ENCODE results near the gene MKRN2. TPM values are rescaled to one million over a fixed set of nuclear protein-coding genes. Genes with fewer than 3 reads are reported as not detected.

MKRN2 gene, protein sequence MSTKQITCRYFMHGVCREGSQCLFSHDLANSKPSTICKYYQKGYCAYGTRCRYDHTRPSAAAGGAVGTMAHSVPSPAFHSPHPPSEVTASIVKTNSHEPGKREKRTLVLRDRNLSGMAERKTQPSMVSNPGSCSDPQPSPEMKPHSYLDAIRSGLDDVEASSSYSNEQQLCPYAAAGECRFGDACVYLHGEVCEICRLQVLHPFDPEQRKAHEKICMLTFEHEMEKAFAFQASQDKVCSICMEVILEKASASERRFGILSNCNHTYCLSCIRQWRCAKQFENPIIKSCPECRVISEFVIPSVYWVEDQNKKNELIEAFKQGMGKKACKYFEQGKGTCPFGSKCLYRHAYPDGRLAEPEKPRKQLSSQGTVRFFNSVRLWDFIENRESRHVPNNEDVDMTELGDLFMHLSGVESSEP
- 10 to 100 TPM; 31.3 to 51.0 (median 40.5) TPM for total RNA-seq
- 10 to 100 TPM; 26.0 to 28.9 TPM for polyA plus RNA-seq
- long read RNA-seq, donor 1, transcript MKRN2-201 (8 exons, 2,848 nt): major isoform, 59 of 72 reads
- long read RNA-seq, donor 1, partial matches to known transcripts: 9 of 72 reads
- long read RNA-seq, donor 1, other reads (novel, unspliced or antisense): 3 of 72 reads
- long read RNA-seq, donor 2, transcript MKRN2-201 (8 exons, 2,848 nt): major isoform, 60 of 75 reads
- long read RNA-seq, donor 2, partial matches to known transcripts: 12 of 75 reads
- long read RNA-seq, donor 2, other reads (novel, unspliced or antisense): 3 of 75 reads
- long read RNA-seq, donor 3, transcript MKRN2-202 (7 exons, 1,436 nt): minor isoform, 7 of 238 reads
- long read RNA-seq, donor 3, transcript MKRN2-201 (8 exons, 2,848 nt): major isoform, 190 of 238 reads
- long read RNA-seq, donor 3, partial matches to known transcripts: 28 of 238 reads
- long read RNA-seq, donor 3, other reads (novel, unspliced or antisense): 13 of 238 reads

DNA sequence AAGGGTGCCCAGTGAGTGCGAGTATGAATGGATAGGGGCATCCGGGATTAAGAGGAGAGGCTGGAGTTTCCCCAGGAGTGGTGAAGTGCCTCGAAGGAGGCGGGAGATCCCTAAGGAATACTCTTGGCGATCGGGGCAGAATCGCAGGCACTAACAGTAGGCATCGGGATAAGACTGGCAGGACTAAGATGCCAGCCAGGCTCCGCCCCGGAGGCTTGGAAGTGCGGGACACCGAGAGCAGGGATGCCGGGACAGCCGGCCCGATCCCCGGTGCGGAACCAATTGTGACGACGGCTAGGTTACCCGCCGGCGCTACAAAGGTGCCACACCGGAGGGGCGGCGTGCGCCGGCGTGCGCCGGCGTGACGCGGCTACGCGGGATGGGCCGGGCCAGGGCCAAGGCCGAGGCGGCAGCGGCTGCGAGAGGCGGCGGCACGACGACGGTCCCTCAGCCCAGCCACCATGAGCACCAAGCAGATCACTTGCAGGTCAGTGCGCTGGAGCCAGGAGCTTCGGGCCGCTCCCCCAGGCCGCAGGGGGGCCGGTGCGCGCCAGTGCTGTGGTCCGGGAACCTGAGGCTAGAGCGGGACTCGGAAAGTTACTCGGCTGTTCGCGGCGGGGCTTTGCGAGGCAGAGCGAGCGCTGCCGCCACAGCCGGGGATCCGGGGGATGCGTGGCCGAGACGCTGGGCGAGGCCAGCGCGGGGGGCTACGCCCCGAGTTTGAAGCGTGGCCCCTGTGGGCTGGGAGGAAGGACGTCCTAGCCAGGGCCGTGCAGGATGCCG, at the start of gene MKRN2:
Gene MKRN2, plus strand, starts transcription at position 398 of the 783 bp plus-strand sequence. Its CDS starts 64 bp downstream, at position 462.
- H3K27ac ChIP-seq: peak within 1 kb of the TSS; percentile 93 to 98 (median 98)
- H3K9me3 ChIP-seq: no peaks in the 10 kb centered on the region
- peak within 1 kb of the TSS; percentile 61 to 99 (median 86) for H3K4me3 ChIP-seq
- TF ChIP-seq, protein P1, sequence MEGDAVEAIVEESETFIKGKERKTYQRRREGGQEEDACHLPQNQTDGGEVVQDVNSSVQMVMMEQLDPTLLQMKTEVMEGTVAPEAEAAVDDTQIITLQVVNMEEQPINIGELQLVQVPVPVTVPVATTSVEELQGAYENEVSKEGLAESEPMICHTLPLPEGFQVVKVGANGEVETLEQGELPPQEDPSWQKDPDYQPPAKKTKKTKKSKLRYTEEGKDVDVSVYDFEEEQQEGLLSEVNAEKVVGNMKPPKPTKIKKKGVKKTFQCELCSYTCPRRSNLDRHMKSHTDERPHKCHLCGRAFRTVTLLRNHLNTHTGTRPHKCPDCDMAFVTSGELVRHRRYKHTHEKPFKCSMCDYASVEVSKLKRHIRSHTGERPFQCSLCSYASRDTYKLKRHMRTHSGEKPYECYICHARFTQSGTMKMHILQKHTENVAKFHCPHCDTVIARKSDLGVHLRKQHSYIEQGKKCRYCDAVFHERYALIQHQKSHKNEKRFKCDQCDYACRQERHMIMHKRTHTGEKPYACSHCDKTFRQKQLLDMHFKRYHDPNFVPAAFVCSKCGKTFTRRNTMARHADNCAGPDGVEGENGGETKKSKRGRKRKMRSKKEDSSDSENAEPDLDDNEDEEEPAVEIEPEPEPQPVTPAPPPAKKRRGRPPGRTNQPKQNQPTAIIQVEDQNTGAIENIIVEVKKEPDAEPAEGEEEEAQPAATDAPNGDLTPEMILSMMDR (IDR thresholded peaks at IDR 0.05): peak in 1 of 9 donors; percentile 14
- peaks cover 9 to 64% (median 51%) of the 10 kb centered on the region in 9 donors for H3K4me1 ChIP-seq
- H3K27me3 ChIP-seq: peaks cover 0 to 38% (median 6%) of the 10 kb centered on the region in 7 donors
- DNase-seq (peak; percentile 84 to 88), ATAC-seq (peak; percentile 92 to 98 (median 96))
- H3K36me3 ChIP-seq: no peaks in the 10 kb centered on the region
- 0% methylated on average over 71 to 77 of the region's 77 CpGs for WGBS, 2 donors
- intact Hi-C loops (cut with DNase I): loop anchor here in 4 of 10 donors (2.0 to 10.0 kb wide), 4 partner anchors 105 to 712 kb away; partner anchors contain the start of genes RAF1 (in 3 of the 4) and TAMM41 (in 1 of the 4)

DNA sequence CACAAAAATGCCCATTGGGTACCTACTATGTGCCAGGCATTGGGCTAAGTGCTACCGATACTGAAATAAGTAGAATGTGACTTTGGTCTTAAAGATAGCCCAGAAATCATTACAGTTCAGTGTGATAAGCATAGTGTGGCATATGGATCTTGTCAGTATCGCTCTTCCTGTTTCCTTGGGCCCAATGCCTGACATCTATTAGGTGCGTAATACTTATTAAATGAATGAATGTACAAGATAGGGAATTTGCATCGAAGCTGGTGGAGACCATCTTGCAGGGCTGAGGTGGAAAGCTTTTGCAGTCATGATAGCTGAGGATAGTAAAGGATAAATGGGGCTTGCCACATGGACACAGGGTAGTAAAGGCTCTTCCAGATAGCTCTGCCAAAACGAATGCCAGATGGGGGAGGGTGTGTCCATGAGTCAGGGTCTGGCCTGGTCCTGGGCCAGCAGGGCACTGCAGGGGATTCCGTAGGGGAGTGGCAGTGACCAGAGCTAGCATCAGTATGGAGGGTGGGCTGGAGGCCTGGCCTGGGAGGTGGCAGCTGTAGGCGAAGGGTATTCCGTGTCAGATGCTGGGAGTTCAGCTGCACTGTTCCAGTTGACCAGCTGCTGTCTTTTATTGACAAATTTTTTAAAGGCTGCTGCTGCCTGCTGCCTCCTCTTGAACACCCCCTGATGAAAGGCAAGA, 49.2 kb upstream of the MKRN2 start:
- ATAC-seq (peak in 5 of 8 donors; percentile 28 to 64 (median 55)), DNase-seq (no peak)
- TF ChIP-seq, protein P1 (IDR thresholded peaks at IDR 0.05): no peak
- intact Hi-C loops (cut with DNase I): no loop called here
- Histone ChIP-seq H3K4me3 (no peak overlapping the region), H3K36me3 (peaks cover 0 to 77% (median 15%) of the 10 kb centered on the region in 9 donors), H3K9me3 (no peaks in the 10 kb centered on the region), H3K27me3 (no peaks in the 10 kb centered on the region), H3K27ac (peak overlapping the region in 1 of 10 donors; percentile 23), H3K4me1 (peaks cover 0 to 2% (median 0%) of the 10 kb centered on the region in 9 donors)
- 79 to 81% methylated on average over 8 of the region's 8 CpGs for WGBS, 2 donors

DNA sequence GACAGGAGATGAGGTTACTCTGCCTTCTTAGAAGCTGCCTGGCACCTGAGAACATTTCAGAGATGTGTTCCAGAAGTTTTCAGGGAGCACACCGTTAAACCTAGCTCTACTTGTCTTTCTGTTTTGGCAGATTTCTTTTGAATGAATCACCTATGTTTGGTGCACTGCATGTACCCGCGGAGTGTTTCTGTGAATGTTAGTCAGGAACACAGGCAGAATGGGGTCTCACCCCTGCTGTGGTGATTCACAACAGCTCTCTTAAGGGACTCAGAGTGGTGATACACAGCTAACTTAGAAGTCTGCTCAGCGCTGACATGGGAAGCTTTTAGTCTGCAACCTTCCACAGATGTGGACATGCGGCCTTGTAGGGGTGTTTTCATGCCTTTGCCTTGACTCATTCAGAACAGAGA, 48.6 kb upstream of the MKRN2 start:
- Histone ChIP-seq H3K4me1 (peaks cover 0 to 8% (median 1%) of the 10 kb centered on the region in 9 donors), H3K9me3 (no peaks in the 10 kb centered on the region), H3K4me3 (no peak overlapping the region), H3K36me3 (peaks cover 0 to 71% (median 10%) of the 10 kb centered on the region in 9 donors), H3K27me3 (no peaks in the 10 kb centered on the region), H3K27ac (peak overlapping the region in 1 of 10 donors; percentile 23)
- TF ChIP-seq, protein P1 (IDR thresholded peaks at IDR 0.05): no peak
- DNase-seq (no peak), ATAC-seq (peak in 5 of 8 donors; percentile 17 to 89 (median 52))
- WGBS, 2 donors: 74 to 75% methylated on average over 5 of the region's 5 CpGs
- intact Hi-C loops (cut with DNase I): no loop called here
